Measurements from ENCODE around the gene SENP3.

The SENP3 gene

GRCh38 chr17:7559320-7560171 lies 2.2 kb upstream of the SENP3 start:
- H3K4me3 ChIP-seq (ENCODE audit: low read depth, low read length) = no peak overlapping the region
- DNase-seq (ENCODE audit: low read depth) = no peak
- in situ Hi-C loops (cut with HindIII; ENCODE audit: low sequenced_read_pairs) = no loop called here
- TF ChIP-seq, protein P1, sequence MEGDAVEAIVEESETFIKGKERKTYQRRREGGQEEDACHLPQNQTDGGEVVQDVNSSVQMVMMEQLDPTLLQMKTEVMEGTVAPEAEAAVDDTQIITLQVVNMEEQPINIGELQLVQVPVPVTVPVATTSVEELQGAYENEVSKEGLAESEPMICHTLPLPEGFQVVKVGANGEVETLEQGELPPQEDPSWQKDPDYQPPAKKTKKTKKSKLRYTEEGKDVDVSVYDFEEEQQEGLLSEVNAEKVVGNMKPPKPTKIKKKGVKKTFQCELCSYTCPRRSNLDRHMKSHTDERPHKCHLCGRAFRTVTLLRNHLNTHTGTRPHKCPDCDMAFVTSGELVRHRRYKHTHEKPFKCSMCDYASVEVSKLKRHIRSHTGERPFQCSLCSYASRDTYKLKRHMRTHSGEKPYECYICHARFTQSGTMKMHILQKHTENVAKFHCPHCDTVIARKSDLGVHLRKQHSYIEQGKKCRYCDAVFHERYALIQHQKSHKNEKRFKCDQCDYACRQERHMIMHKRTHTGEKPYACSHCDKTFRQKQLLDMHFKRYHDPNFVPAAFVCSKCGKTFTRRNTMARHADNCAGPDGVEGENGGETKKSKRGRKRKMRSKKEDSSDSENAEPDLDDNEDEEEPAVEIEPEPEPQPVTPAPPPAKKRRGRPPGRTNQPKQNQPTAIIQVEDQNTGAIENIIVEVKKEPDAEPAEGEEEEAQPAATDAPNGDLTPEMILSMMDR (IDR thresholded peaks at IDR 0.05; ENCODE audit: low read depth, low read length, missing control alignments) = no peak

GRCh38 chr17:7560172-7561027 lies 1.3 kb upstream of the SENP3 start:
- TF ChIP-seq, protein P1 (IDR thresholded peaks at IDR 0.05; ENCODE audit: low read depth, low read length, missing control alignments) = peak; percentile 82
- peak overlapping the region; percentile 83 for H3K4me3 ChIP-seq (ENCODE audit: low read depth, low read length)
- in situ Hi-C loops (cut with HindIII; ENCODE audit: low sequenced_read_pairs) = no loop called here
- no peak for DNase-seq (ENCODE audit: low read depth)

DNA sequence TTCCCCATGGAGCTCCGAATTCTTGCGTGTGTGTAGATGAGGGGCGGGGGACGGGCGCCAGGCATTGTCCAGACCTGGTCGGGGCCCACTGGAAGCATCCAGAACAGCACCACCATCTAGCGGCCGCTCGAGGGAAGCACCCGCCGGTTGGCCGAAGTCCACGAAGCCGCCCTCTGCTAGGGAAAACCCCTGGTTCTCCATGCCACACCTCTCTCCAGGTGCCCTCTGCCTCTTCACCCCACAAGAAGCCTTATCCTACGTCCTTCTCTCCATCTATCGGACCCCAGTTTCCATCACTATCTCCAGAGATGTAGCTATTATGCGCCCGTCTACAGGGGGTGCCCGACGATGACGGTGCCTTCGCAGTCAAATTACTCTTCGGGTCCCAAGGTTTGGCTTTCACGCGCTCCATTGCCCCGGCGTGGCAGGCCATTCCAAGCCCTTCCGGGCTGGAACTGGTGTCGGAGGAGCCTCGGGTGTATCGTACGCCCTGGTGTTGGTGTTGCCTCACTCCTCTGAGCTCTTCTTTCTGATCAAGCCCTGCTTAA lies 617 bp upstream of the SENP3 start:
- peak; percentile 61 for DNase-seq (ENCODE audit: low read depth)
- peak overlapping the region; percentile 83 for H3K4me3 ChIP-seq (ENCODE audit: low read depth, low read length)
- TF ChIP-seq, protein P1 (IDR thresholded peaks at IDR 0.05; ENCODE audit: low read depth, low read length, missing control alignments) = peak; percentile 72
- in situ Hi-C loops (cut with HindIII; ENCODE audit: low sequenced_read_pairs) = no loop called here

DNA sequence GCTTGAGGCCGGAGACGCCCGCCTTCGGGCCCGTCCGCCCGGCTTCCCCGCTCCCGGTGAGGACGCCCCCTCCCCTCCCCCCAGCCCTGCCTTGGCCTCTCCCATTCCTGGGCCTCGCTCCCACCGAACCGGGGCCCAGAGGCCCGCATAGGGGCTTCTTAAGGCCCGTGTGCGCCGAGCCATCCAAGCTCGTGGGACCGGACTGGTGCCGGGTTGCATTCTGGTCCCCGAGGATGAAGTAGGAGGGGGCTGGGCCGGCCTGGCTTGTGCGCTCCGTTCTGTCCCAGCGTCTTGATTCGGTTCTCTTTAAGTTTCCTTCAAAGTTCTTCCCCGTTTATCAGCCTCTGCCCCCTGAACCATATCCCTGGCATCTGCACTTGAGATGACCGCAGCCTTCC lies 488 bp downstream of the SENP3 start:
- peak overlapping the region; percentile 83 for H3K4me3 ChIP-seq (ENCODE audit: low read depth, low read length)
- DNase-seq (ENCODE audit: low read depth) = no peak
- in situ Hi-C loops (cut with HindIII; ENCODE audit: low sequenced_read_pairs) = no loop called here
- TF ChIP-seq, protein P1 (IDR thresholded peaks at IDR 0.05; ENCODE audit: low read depth, low read length, missing control alignments) = no peak

DNA sequence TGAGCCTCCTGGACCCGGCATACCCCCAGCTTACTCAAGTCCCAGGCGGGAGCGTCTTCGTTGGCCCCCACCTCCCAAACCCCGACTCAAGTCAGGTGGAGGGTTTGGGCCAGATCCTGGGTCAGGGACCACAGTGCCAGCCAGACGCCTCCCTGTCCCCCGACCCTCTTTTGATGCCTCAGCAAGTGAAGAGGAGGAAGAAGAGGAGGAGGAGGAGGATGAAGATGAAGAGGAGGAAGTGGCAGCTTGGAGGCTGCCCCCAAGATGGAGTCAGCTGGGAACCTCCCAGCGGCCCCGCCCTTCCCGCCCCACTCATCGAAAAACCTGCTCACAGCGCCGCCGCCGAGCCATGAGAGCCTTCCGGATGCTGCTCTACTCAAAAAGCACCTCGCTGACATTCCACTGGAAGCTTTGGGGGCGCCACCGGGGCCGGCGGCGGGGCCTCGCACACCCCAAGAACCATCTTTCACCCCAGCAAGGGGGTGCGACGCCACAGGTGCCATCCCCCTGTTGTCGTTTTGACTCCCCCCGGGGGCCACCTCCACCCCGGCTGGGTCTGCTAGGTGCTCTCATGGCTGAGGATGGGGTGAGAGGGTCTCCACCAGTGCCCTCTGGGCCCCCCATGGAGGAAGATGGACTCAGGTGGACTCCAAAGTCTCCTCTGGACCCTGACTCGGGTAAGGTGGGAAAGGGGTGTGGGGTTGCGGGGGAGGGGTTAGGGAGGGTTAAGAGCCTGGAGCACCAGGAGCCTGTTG lies 1.6 kb downstream of the SENP3 start:
- in situ Hi-C loops (cut with HindIII; ENCODE audit: low sequenced_read_pairs) = no loop called here
- TF ChIP-seq, protein P1 (IDR thresholded peaks at IDR 0.05; ENCODE audit: low read depth, low read length, missing control alignments) = no peak
- H3K4me3 ChIP-seq (ENCODE audit: low read depth, low read length) = peak overlapping the region; percentile 83
- DNase-seq (ENCODE audit: low read depth) = no peak

DNA sequence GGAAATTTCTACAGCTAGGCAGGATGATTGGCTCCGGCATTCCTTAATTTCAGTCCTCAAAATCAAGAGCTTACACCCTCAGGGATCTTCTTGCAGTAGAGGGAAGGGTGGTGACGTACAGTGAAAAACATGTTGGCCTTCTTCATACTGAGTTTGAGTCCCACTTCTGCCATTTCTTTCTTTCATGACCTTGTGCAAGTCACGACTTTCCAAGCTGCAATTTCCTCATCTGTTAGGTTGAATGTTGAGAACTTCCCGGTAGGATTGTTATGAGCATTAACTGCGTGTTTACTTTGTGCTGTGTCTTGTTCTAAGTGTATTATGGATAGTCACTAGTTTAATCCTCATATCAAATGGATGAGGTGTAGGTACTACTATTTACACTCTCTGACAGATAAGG lies 7.9 kb downstream of the SENP3 start:
- in situ Hi-C loops (cut with HindIII; ENCODE audit: low sequenced_read_pairs) = no loop called here
- no peak for DNase-seq (ENCODE audit: low read depth)
- no peak overlapping the region for H3K4me3 ChIP-seq (ENCODE audit: low read depth, low read length)
- TF ChIP-seq, protein P1 (IDR thresholded peaks at IDR 0.05; ENCODE audit: low read depth, low read length, missing control alignments) = no peak

Measured in astrocyte of the cerebellum (primary cell).